RWPE2 (cell line): ENCODE measurements around the gene UPF3A.

Source experiments
- ATAC-seq: fragments of 200-7000 bp; cut with Tn5 transposase; 3 replicates; pipeline ENCODE4 v1.9.1; 2021; ENCODE audit warnings: low read depth
- DNase-seq: peaks from one replicate; pipeline ENCODE4 v3.0.0-alpha.2; 2020; ENCODE audit warnings: low spot score
- H3K27ac ChIP-seq: fragments of 450-650 bp; 2 replicates; pipeline ENCODE4 v1.5.1; 2017; ENCODE audit warnings: mild to moderate bottlenecking; ENCODE audit not compliant: poor library complexity, severe bottlenecking
- H3K27me3 ChIP-seq: fragments of 250-450 bp; sonication (Bioruptor Pico); 2 replicates; pipeline ENCODE4 v1.5.1; 2021; ENCODE audit warnings: mild to moderate bottlenecking, moderate library complexity; ENCODE audit not compliant: insufficient read depth, poor library complexity, severe bottlenecking
- H3K36me3 ChIP-seq: fragments of 250-450 bp; sonication (Bioruptor Pico); 2 replicates; pipeline ENCODE4 v1.5.1; 2020; ENCODE audit warnings: low read depth, mild to moderate bottlenecking, moderate library complexity
- H3K4me1 ChIP-seq: fragments of 250-450 bp; sonication (Bioruptor Pico); 2 replicates; pipeline ENCODE4 v1.5.1; 2021; ENCODE audit warnings: mild to moderate bottlenecking, moderate library complexity; ENCODE audit not compliant: insufficient read depth, poor library complexity, severe bottlenecking
- H3K4me3 ChIP-seq: fragments of 250-450 bp; sonication (Bioruptor Pico); 2 replicates; pipeline ENCODE4 v1.5.1; 2021; ENCODE audit warnings: mild to moderate bottlenecking, moderate library complexity; ENCODE audit not compliant: severe bottlenecking
- H3K9me3 ChIP-seq: fragments of 250-450 bp; sonication (Bioruptor Pico); 2 replicates; pipeline ENCODE4 v1.5.1; 2021; ENCODE audit warnings: mild to moderate bottlenecking, moderate library complexity; ENCODE audit not compliant: severe bottlenecking
- TF ChIP-seq, protein P1 (sequence below): fragments of 450-650 bp; IDR thresholded peaks from one replicate; pipeline ENCODE4 v1.5.1; 2017; ENCODE audit warnings: mild to moderate bottlenecking, moderate library complexity; ENCODE audit not compliant: poor library complexity, severe bottlenecking

The UPF3A gene

DNA sequence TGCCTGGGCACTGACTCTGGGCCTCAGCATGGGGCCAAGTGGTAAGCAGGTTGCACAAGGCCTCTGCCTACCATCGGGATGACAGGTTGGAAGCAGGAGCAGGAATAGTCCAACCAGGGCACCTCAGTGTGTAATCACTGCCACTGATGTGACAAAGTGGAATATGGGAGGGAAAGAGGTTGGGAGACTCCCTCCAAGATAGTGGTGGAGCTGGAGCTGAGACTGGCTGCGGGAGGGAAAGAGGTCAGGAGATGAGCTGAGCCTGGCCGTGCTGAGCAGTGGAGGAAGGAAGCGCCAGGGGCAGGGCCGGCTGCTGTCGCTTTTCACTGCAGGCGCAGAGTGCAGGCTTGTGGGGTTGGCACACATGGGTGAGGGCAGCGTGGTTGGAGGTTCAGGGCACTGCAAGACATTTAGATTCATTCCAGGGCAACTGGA is 6.8 kb downstream of the UPF3A start:
- Histone ChIP-seq H3K9me3 (no peaks in the 10 kb centered on the region), H3K4me3 (no peak overlapping the region), H3K27ac (no peak overlapping the region), H3K36me3 (peaks cover 60% of the 10 kb centered on the region), H3K4me1 (peaks cover 9% of the 10 kb centered on the region), H3K27me3 (no peaks in the 10 kb centered on the region)
- ATAC-seq (no peak; the same call in 2 of the 3 replicates), DNase-seq (no peak)
- TF ChIP-seq, protein P1, sequence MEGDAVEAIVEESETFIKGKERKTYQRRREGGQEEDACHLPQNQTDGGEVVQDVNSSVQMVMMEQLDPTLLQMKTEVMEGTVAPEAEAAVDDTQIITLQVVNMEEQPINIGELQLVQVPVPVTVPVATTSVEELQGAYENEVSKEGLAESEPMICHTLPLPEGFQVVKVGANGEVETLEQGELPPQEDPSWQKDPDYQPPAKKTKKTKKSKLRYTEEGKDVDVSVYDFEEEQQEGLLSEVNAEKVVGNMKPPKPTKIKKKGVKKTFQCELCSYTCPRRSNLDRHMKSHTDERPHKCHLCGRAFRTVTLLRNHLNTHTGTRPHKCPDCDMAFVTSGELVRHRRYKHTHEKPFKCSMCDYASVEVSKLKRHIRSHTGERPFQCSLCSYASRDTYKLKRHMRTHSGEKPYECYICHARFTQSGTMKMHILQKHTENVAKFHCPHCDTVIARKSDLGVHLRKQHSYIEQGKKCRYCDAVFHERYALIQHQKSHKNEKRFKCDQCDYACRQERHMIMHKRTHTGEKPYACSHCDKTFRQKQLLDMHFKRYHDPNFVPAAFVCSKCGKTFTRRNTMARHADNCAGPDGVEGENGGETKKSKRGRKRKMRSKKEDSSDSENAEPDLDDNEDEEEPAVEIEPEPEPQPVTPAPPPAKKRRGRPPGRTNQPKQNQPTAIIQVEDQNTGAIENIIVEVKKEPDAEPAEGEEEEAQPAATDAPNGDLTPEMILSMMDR, result no peak

DNA sequence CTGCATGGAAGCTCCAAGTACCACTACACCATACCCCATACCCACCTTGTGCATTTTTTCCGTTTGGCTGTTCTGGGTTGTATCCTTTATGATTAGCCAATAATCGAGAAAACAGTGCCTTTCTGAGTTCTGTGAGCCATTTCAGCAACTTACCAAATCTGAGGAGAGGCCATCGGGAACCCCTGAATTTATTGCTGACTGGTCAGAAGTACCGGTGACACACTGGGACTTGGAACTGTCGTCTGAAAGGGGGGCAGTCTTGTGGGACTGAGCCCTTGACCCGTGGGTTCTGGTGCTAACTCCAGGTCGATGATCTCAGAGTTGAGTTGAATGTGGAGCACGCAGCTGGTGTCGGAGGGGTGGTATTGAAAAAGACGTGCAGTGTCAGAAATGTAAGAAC is 15.0 kb downstream of the UPF3A start:
- H3K36me3 ChIP-seq, result peaks cover 11% of the 10 kb centered on the region

DNA sequence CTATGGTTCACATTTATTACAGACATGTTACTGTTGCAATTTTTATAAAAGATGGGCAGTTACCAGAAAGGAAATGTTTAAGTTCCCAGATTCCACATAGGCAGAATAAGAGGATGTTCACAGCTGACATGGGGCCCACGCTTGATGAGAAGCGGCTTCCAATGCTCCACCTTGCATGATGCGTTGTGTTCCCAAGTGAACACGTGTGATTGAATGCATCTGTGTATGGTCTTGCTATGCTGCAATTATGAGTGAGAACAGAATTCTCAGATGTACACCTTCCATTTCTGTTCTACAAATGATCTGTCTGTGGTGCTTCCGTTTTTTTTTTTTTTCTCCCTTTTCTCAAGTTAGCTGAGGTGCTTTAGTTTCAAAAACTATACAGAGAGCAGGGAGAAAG is 15.5 kb downstream of the UPF3A start:
- Histone ChIP-seq H3K36me3 (peaks cover 13% of the 10 kb centered on the region), H3K27ac (no peak overlapping the region), H3K9me3 (no peaks in the 10 kb centered on the region), H3K27me3 (no peaks in the 10 kb centered on the region), H3K4me3 (no peak overlapping the region), H3K4me1 (no peaks in the 10 kb centered on the region)
- no peak for ATAC-seq
- TF ChIP-seq, protein P1, result no peak
- DNase-seq, result no peak

More for the DNA sequence above, 15.0 kb downstream of the UPF3A start:
- H3K27ac ChIP-seq, result no peak overlapping the region
- no peaks in the 10 kb centered on the region for H3K9me3 ChIP-seq
- ATAC-seq (no peak), DNase-seq (no peak)
- TF ChIP-seq, protein P1, result no peak
- H3K27me3 ChIP-seq, result no peaks in the 10 kb centered on the region
- no peak overlapping the region for H3K4me3 ChIP-seq
- H3K4me1 ChIP-seq, result no peaks in the 10 kb centered on the region

DNA sequence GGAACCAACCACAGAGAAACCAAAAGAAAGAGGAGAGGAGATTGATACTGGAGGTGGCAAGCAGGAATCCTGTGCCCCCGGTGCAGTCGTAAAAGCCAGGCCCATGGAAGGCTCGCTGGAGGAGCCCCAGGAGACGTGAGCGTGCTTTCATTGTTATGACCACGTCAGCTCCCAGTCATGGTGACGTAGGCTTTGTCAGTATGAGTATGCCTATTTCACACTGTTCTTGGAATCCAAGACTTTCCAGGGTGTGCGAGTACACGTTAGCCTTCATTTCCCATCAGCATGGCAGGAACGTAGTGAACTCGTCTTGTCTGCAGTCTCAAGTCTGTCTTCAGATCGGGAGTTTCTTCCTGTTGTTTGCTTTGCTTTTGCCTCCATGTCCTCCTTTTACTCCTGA is 17.5 kb downstream of the UPF3A start:
- H3K27me3 ChIP-seq, result no peaks in the 10 kb centered on the region
- H3K4me1 ChIP-seq, result no peaks in the 10 kb centered on the region
- ATAC-seq (no peak), DNase-seq (no peak)
- H3K9me3 ChIP-seq, result no peaks in the 10 kb centered on the region
- H3K36me3 ChIP-seq, result peaks cover 30% of the 10 kb centered on the region
- TF ChIP-seq, protein P1, result no peak
- no peak overlapping the region for H3K27ac ChIP-seq
- H3K4me3 ChIP-seq, result no peak overlapping the region

DNA sequence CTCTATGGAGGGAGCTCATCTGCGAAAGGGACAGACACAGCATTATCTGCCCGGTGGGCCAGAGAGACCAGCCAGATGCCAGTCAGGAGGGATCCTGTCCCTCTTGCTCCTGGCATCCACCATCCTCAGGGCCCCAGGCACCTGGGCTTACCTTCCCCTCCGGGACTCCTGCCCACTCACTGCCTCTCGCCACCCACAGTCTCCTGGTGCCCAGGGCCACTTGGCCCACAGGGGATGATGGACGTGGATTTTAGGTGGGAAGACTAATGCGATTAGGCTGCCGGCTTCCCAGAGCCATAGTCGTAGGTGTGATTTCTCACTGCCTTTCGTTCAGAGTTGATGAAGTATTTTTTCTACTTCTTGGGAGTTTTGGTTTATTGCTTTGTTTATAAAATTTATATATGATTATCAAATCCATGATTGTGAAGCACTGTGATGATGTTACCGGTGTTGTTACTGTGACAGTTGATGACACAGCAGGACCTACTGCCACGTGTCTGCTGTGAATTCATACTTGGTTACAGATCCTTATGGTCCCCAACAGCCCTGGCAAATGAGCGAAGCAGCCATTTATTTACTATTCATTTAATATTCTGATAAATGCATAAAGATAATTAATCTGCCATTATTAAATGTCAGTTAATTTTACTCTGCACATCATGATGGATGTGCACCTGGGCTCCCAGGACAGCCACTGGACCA is 18.4 kb downstream of the UPF3A start:
- DNase-seq, result no peak
- no peak overlapping the region for H3K27ac ChIP-seq
- no peak for ATAC-seq
- peaks cover 35% of the 10 kb centered on the region for H3K36me3 ChIP-seq
- TF ChIP-seq, protein P1, result no peak
- no peaks in the 10 kb centered on the region for H3K4me1 ChIP-seq
- H3K4me3 ChIP-seq, result no peak overlapping the region
- no peaks in the 10 kb centered on the region for H3K27me3 ChIP-seq
- no peaks in the 10 kb centered on the region for H3K9me3 ChIP-seq
